Subcutaneous abdominal adipose tissue (tissue), 5 donors: Measurements from ENCODE around the gene GSPT1.

ENCODE experiments used
- H3K27ac ChIP-seq: one replicate; pipeline ENCODE4 v1.7.0; 2013; ENCODE audit warnings: low read depth, mild to moderate bottlenecking, inconsistent platforms, low read length, moderate library complexity
- H3K27me3 ChIP-seq, 5 donors: one replicate each; pipeline ENCODE4 v1.7.0; 2013; ENCODE audit warnings: low read length in 5 of 5, inconsistent platforms in 1 of 5; ENCODE audit not compliant: control insufficient read depth in 5 of 5, insufficient read depth in 4 of 5
- H3K36me3 ChIP-seq, 5 donors: one replicate each; pipeline ENCODE4 v1.7.0; 2013; ENCODE audit warnings: low read length in 5 of 5; ENCODE audit not compliant: control insufficient read depth in 5 of 5, insufficient read depth in 5 of 5
- H3K4me1 ChIP-seq, 5 donors: one replicate each; pipeline ENCODE4 v1.7.0; 2013; ENCODE audit warnings: low read length in 5 of 5, mild to moderate bottlenecking in 3 of 5, moderate library complexity in 1 of 5; ENCODE audit not compliant: control insufficient read depth in 5 of 5, insufficient read depth in 5 of 5
- H3K4me3 ChIP-seq, 5 donors: one replicate each; pipeline ENCODE4 v1.7.0; 2013; ENCODE audit warnings: low read length in 5 of 5, low read depth in 1 of 5
- H3K9ac ChIP-seq, 5 donors: one replicate each; pipeline ENCODE4 v1.7.0; 2013; ENCODE audit warnings: low read length in 5 of 5, mild to moderate bottlenecking in 4 of 5, moderate library complexity in 3 of 5
- H3K9me3 ChIP-seq, 5 donors: one replicate each; pipeline ENCODE4 v1.7.0; 2013; ENCODE audit warnings: low read length in 5 of 5; ENCODE audit not compliant: control insufficient read depth in 5 of 5
- donor health status: healthy.
- donor health status: healthy.
- donor health status: healthy.
- donor health status: healthy.
- donor health status: healthy.

Gene GSPT1

DNA sequence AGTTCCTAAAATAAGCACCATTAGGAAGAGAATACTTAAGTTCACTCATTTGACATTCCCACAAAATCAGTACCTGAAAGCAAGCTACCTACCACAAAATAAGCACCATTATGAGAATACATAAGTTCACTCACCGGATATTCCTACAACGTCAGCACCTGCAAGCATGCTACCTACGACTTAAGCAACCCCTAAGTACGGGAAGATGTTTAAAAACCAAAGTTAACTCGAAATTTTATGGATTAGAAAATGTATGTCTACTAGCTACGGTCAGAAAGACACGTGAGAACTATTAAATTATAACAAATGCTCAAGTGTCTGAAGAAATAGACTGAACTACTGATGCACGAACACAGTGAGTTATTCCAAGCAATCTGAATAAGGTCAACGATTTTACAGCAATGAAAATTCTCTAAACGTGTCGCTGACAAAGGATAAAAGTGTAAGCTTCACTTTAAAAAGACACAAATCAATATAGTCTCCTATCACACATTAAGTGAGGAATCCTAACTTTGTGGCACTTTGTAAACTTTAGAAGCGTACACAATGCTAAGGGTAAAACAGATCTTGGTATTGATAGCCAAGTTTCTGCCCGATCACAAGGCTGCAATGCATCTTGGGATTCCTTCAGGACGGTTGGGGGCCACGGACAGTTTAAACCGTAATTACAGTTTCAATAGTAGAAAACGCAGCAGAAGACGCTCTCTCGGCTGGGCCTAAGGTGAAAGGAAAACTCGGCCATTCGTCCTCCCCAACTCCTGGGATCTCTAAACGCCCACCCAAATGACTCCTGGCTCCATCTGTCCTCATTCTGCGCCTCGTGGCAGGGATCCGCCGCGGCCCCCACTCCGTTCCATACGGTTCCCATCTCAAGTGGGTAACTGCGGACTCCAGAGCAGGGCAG lies 1.3 kb downstream of the GSPT1 start:
- no peaks in the 10 kb centered on the region for H3K36me3 ChIP-seq
- peaks cover 13 to 48% (median 46%) of the 10 kb centered on the region in 5 donors for H3K4me1 ChIP-seq
- H3K27ac ChIP-seq, result peak overlapping the region; percentile 91
- H3K9me3 ChIP-seq, result no peaks in the 10 kb centered on the region
- peak overlapping the region; percentile 75 to 91 (median 83) for H3K9ac ChIP-seq
- H3K4me3 ChIP-seq, result peak overlapping the region; percentile 70 to 89 (median 85)
- H3K27me3 ChIP-seq, result no peaks in the 10 kb centered on the region

DNA sequence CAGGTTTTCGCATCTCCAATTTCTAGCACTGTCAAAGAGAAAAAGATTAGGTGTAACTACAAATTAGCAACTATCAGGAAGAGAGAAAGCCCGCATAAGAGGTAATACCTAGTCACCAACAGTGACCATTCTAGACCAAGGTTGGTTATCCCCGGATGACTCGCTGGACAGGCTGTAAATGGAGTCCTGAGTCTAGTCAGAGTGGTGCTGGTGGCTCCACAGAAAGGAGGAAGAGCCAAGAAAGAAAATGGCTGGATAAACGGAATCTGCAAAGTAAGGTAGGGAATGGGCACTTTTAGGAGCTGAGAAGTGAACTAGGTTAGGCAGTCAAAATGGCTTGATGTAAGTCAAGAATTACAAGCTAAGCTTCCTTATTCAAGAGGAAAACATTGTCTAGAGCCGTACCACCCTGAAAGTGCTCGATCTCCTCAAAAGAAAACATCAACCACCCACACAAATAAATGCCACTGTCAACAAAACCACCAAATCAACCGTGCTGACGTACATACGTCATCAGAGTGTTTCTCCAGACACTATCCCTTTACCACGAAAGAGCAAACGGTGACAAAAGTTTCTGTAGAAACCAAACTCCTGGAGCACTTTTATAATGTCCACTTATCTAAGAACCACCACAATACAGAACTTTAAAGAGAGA lies 2.2 kb downstream of the GSPT1 start:
- Histone ChIP-seq H3K36me3 (no peaks in the 10 kb centered on the region), H3K9ac (peak overlapping the region in 4 of 5 donors; percentile 81 to 91 (median 84)), H3K4me3 (peak overlapping the region; percentile 70 to 89 (median 85)), H3K9me3 (no peaks in the 10 kb centered on the region), H3K27me3 (no peaks in the 10 kb centered on the region), H3K27ac (no peak overlapping the region), H3K4me1 (peaks cover 13 to 53% (median 51%) of the 10 kb centered on the region in 5 donors)

DNA sequence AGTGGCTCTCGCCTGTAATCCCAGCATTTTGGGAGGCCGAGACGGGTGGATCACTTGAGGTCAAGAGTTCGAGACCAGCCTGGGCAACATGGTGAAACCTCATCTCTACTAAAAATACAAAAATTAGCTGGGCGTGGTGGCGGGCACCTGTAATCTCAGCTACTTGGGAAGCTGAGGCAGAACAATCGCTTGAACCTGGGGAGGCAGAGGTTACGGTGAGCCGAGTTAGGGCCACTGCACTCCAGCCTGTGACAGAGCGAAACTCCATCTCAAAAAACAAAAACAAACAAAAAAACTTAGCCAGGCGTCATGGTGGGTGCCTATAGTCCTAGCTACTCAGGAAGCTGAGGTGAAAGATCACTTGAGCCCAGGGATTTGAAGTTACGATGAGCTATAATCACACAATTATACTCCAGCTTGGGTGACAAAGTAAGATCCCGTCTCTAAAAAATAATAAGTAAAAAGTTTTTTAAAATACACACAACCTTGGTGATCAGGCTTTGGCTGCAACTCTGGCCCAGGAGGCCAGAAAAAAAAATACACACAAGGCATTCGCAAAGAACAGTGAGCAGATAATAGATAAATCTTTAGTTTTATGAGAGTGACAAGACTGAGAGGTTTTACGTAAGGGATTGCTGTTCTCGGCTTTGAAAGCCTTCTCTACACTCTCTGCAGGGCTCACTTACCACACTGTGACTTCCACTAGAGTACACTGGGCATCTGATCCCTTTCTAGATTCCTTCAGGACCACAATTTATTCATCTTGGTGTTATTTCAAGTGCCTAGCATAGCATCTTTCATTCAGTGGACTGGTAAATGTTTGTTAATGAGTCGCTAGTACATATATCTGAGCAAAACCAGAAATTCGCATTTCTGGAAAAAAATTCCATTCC lies 5.9 kb downstream of the GSPT1 start:
- peaks cover 13 to 50% (median 43%) of the 10 kb centered on the region in 5 donors for H3K4me1 ChIP-seq
- H3K27ac ChIP-seq, result no peak overlapping the region
- H3K9me3 ChIP-seq, result no peaks in the 10 kb centered on the region
- H3K9ac ChIP-seq, result peak overlapping the region in 1 of 5 donors; percentile 52
- H3K4me3 ChIP-seq, result no peak overlapping the region
- H3K27me3 ChIP-seq, result no peaks in the 10 kb centered on the region
- peaks cover 0 to 7% (median 3%) of the 10 kb centered on the region in 5 donors for H3K36me3 ChIP-seq

DNA sequence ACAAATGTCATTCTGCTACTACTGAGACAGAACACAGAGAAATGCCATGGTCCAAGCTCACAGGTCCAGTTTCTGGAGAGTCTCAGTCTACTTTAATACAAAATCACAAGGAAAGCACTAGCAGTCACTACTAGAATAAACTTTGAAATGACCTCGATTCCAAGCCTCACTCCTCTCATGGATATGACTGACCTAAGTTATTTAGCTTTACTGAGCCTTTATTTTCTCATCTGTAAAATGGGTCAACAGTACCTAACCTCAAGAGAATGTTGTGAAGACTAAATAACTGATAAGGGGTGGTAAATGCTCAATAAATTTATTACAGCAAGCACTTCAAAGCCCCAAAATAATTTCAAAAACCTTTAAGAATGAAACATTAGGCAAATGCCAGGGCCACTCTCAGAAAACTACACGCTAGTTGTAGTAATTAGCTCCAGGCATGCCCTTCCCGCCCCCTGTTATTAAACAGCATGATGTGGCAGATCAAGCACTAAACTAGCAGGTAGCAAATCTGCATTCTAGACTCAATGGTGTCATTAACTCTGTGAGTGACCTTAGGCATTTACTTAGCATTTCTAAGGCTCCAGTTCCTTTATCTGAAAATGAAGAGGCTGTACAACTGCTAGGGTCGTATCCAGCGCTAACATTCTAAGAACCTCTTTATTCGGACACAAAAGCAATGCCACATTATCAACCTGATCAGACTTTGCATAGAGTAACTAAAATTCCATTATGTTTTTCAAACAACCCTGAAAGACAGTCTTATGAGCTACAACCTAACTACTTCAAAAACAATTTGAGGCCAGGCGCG lies 8.4 kb downstream of the GSPT1 start:
- Histone ChIP-seq H3K9ac (no peak overlapping the region), H3K4me1 (peaks cover 3 to 29% (median 19%) of the 10 kb centered on the region in 5 donors), H3K4me3 (no peak overlapping the region), H3K9me3 (no peaks in the 10 kb centered on the region), H3K27ac (no peak overlapping the region), H3K36me3 (peaks cover 0 to 12% (median 3%) of the 10 kb centered on the region in 5 donors), H3K27me3 (no peaks in the 10 kb centered on the region)

DNA sequence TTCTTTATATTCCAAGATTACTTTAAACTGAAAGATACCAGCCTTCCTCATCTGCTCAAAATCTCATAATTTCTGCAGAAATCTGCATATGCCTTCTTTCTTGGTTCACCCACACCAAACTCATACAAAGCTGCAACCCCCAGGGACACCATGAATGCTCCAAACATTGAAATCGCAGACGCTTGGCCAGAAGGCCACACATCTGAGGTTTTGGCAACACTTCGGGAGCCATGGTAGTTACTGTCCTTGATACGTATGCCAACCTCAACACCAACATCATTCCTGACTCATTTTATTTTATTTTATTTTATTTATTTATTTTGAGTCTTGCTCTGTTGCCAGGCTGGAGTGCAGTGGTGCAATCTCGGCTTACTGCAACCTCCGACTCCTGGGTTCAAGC lies 11.8 kb downstream of the GSPT1 start:
- no peak overlapping the region for H3K4me3 ChIP-seq
- H3K4me1 ChIP-seq, result peaks cover 0 to 10% (median 1%) of the 10 kb centered on the region in 5 donors
- H3K36me3 ChIP-seq, result peaks cover 3 to 18% (median 3%) of the 10 kb centered on the region in 5 donors
- no peak overlapping the region for H3K27ac ChIP-seq
- no peaks in the 10 kb centered on the region for H3K9me3 ChIP-seq
- H3K27me3 ChIP-seq, result no peaks in the 10 kb centered on the region
- H3K9ac ChIP-seq, result no peak overlapping the region

DNA sequence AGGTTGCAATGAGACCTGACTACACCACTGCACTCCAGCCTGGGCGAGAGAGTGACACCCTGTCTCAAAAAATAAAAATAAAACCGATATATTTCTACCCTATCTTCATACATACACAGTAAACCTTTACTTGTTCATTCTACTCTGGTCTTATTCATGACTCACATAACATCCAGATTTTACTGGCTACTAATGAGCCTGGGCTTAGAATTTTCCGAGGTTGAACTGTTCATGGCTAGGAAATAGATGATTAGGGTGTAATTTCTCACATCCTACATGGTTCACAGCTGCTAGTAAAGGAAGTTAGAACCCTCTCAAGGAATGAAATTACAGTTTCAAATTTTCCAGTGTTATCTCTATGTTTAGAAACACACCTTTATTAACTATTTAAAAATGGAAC lies 14.7 kb downstream of the GSPT1 start:
- Histone ChIP-seq H3K36me3 (peaks cover 0 to 18% (median 3%) of the 10 kb centered on the region in 5 donors), H3K9me3 (no peaks in the 10 kb centered on the region), H3K27me3 (no peaks in the 10 kb centered on the region), H3K9ac (no peak overlapping the region), H3K4me3 (no peak overlapping the region), H3K27ac (no peak overlapping the region), H3K4me1 (peaks cover 0 to 9% (median 0%) of the 10 kb centered on the region in 5 donors)

DNA sequence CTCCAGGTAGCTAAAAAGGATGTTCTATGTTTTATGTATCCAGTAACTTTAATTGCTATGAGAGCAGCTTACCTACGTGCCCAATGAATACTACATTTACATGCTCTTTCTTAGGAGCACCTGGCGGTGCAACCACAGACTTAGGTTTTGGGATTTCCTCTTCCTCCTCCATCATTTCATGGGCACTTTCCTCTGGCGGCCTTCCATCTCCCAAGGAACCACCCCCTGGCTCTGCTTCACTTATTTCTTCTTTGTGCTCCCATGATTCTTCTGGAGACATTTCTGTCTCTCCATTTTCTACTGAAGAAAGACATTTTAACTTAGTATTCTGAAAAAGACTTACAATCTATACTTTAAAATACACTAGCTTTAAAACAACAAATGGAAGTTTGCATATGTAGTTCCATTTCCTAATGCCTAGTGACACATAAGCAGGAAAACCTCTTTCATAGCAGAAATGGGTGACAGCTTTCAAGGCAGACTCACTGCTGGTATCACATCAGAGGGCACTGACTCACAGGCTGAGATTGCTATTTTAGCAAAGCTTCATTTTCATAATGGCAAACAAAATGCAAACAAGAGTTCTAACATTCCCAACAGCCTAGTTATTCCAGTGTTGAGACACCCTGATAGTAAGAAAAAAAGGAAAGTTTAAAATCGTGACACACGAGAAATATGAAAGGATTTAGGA lies 19.1 kb downstream of the GSPT1 start:
- Histone ChIP-seq H3K4me3 (no peak overlapping the region), H3K27ac (peak overlapping the region; percentile 7), H3K27me3 (no peaks in the 10 kb centered on the region), H3K9me3 (no peaks in the 10 kb centered on the region), H3K4me1 (peaks cover 0 to 9% (median 0%) of the 10 kb centered on the region in 5 donors), H3K36me3 (peaks cover 14 to 42% (median 18%) of the 10 kb centered on the region in 5 donors), H3K9ac (no peak overlapping the region)

DNA sequence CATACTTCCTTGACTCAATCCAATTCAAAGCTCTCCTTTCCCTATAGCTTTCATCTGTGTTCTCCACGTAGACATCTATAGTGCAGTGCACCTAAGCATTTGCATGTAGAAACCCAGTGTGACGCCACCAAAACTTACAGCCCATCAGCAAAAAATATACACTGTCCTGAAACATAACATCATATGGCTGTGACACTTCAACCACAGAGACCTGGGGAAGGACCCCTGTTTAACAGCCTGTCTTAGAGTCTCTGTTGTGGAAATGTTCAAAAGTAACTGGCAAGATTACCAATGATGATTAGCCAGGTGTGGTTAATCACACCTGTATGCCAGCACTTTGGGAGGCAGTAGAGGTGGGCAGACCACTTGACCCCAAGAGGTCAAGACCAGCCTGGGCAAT lies 22.2 kb downstream of the GSPT1 start:
- Histone ChIP-seq H3K4me1 (no peaks in the 10 kb centered on the region), H3K9me3 (no peaks in the 10 kb centered on the region), H3K36me3 (peaks cover 23 to 51% (median 31%) of the 10 kb centered on the region in 5 donors), H3K27ac (no peak overlapping the region), H3K4me3 (no peak overlapping the region), H3K9ac (no peak overlapping the region), H3K27me3 (no peaks in the 10 kb centered on the region)

DNA sequence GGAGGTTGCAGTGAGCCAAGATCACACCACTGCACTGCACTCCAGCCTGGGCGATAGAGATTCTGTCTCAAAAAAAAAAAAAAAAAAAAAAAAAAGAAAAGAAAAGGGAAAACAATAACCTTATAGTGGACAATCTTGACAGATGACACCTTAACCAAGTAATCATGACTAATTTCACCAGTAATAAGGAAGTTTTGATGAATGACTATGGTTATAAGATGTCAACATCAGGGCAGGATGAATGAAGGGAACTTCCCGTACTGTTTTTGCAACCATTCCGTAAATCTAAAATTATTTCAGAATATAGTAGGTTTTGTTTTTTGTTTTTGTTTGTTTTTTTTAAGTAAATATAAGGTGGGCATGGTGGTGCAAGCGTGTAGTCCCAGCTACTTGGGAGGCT lies 23.0 kb downstream of the GSPT1 start:
- Histone ChIP-seq H3K36me3 (peaks cover 23 to 57% (median 33%) of the 10 kb centered on the region in 5 donors), H3K27me3 (no peaks in the 10 kb centered on the region), H3K4me3 (no peak overlapping the region), H3K9ac (no peak overlapping the region), H3K4me1 (no peaks in the 10 kb centered on the region), H3K27ac (no peak overlapping the region), H3K9me3 (no peaks in the 10 kb centered on the region)
